ENCODE measurements around the gene LRRC4C.

The LRRC4C gene

DNA sequence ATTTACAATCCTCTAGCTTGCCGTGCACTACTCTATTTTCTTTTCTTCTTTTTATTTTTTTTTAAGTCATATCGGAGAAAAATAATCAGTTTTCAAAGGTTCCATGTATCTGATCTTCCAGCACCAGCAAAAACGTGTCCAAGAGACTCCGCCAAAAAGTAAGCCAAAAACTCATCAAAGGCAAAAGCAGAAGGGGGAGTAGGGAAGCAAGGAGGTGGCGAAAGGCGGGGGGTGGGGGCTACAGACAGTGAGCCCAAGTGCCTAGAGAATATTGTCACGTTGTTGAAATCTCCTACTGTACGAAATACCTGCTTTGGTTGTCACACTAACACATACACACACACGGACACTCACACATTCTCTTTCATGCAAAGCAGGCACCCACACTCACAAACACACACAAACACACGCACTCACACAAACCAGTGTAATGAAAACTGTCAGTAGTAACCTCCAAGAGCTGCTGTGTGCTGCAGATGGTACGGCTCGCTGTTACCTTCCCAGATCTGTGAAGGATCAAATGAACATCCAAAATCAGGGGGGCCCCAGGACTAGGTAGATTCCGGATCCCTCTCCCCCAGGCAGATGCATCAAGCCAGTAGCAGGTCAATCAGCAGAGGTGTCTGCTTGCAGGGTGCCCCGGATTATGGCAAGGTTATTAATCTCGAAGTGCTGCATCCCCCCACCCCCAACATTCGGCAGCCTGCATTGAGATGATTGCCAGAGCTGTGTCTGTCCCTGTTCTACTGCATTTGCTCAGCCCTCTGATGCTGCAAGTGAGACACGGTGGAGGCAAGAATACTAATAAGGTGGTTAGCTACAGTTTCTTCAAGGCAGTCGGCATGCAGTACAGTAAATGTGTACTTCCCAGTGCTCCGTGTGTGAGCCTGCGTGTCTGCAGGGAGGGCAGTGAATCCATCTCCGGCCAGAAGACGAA is at the start of gene LRRC4C:
Gene LRRC4C (minus strand): TSS at position 188 of the 937 bp plus-strand sequence.
- no peak for DNase-seq (ENCODE audit: low spot score)

DNA sequence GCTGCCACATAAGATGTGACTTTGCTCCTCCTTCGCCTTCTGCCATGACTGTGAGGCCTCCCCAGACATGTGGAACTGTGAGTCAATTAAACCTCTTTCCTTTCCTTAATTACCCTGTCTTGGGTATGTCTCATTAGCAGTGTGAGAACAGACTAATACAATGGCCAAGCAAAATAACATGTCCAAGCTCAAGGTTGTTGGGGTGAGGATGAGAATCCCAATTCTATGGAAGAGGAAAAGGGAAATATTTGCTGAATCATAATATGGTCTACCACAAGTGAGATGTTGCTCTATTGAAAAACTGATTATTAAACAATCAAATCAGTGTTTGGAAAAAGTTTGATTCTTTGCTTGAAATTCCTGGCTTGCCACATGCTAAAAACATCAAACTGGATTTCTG is 48.7 kb upstream of the LRRC4C start:
- no peak for DNase-seq (ENCODE audit: low spot score)

DNA sequence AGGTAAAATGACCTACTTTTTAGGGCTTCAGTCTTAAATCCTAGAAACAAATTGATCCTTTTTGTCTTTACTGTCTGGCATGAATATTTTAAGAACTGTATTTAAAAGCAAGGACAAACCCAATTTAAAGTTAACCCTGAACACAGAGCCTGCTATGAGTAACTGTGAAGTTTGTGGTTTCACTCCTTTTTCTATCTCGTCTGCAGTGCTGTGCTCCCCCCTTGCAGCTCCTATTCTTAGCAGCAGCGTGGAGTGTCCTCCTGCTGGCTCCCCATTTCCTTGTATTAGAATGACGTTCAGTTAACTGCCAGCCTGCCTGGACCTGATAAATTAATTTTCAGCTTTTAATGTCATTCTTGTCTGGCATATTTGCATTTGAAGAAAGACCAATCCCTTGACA is 40.0 kb upstream of the LRRC4C start:
- DNase-seq (ENCODE audit: low spot score) = no peak

DNA sequence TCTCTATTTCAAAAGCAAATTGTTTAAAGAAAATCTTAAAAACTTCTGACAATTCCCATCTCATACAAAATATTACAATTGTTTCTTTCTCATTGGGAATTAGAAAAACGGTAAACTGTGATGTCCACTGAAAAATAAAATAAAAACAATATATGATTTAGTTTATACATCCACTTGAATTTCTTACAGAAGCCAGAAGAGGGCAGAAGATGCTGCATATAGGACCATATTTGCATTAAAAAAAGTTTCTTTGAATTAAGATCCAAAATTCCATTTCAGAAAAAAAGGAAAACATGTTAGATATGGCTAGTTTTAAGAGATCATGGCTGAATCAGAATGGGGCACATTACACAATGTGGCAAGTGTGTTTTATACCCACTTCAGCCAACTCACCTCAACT is 39.3 kb upstream of the LRRC4C start:
- no peak for DNase-seq (ENCODE audit: low spot score)

DNA sequence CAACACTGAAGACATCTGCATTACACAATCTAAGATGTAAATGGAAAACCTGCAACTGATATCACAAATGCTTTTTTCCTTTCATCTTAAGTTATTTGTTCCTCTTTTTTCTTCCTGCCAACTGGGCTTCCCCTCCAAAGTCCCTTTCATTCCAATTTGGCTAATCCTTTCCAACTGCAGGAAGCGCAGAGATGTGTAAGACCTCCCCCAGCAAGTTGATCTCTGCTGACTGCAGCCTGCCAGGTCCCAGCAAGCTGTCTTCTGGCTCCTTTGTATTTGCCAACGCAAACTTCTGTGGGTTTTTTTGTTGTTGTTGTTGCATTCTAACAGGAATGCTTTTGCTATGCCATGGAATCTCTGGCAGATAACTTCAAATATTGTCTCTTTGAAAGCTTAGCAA is 38.5 kb upstream of the LRRC4C start:
- DNase-seq (ENCODE audit: low spot score) = no peak

DNA sequence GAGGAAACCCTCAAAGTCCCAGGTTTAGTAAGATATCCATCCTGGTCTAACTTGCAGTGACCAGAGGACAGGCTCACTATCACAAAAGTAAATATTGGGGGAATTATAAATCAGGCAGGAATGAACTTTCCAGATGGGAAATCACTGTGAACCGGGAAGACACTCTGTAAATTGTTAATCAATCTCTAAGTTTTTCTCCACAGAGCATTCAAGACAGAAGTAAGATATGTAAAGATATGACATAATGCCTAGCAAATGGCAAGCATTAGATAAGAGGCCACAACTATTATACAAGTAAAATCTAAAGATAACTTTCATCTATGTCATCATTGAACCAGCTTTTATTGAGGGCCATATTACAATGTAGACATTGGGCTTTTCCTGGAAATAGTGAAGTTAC is 35.3 kb upstream of the LRRC4C start:
- DNase-seq (ENCODE audit: low spot score) = no peak

DNA sequence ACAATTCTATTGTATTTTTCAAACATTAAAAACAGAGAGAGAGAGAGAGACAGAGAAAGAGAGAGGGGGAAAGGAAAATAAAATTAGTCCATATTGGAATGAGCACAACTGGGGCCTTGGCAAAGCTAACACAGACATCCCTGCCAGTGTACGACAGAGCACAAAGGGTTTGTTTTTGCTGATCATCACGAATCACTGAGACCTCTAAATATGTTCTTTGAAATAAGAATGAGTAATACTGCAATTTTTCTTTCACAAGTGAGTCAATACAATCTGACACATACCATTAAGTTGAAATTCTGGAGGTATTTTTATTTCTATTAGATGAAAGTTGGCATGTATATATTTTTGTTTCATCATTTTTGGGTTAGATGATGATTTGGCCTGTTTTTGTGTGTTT is 27.0 kb upstream of the LRRC4C start:
- DNase-seq (ENCODE audit: low spot score) = peak; percentile 8

DNA sequence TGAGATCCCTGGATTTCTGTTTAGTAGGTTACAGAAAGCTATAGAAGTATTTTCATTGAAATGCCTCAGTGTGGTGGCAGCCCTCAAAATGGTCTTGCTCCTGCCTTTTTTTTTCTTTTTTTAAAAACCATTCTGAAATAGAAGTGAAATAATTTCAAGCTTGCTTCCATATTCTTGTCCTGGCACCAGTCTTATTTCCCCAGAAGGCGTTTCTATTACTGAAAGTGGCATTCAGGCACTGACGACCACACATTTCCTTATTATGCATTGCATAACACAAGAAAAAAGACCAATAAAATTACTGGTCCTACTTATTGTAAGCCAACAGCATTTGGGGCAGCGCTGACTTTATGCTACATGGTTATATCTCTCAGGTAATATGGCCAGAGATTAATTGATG is 24.5 kb upstream of the LRRC4C start:
- no peak for DNase-seq (ENCODE audit: low spot score)

DNA sequence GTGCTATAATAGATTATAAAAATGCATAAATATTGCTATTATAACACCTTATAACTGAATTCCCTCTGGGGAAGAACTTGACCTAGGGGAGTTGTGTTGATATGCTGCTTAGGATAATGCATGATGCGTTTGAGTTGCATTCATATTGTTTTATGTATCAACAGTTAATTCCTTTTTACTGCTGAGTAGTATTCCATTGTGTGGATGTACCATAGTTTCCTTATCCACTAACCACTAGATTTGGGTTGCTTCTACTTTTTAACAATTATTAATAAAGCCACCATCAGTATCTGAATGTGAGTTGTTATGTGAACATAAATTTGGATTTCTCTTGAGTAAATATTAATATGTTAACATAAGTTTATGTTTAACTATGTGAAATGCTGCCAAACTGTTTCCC is 19.7 kb upstream of the LRRC4C start:
- DNase-seq (ENCODE audit: low spot score) = no peak

DNA sequence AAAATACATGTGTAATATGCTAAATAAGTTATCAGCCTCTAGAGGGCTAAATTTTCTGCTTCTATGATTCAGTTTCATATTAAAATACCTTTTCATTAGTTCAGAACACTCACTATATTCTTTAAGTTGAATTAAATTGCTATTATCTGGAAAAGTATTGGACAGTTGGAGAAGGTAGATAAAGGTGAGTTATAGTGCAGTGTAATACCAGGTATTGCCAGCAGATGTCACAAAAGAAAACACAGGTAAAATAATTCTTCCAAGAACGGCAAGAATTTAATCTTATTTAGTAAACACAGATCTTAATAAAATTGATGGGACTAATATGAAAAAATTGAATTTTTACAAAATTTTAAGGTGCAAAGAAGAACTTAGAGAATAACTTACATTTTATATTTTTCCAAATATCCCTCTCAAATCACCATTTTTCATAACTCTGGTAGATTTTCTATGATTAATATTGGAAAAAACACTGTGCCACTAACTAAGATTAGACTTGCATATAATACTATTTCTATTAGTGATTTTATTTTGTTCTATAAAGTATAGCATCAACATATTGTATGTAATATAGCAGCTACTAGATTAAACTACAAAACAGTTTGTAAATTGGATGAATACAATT is 1.7 kb upstream of the LRRC4C start:
- DNase-seq (ENCODE audit: low spot score) = no peak

DNA sequence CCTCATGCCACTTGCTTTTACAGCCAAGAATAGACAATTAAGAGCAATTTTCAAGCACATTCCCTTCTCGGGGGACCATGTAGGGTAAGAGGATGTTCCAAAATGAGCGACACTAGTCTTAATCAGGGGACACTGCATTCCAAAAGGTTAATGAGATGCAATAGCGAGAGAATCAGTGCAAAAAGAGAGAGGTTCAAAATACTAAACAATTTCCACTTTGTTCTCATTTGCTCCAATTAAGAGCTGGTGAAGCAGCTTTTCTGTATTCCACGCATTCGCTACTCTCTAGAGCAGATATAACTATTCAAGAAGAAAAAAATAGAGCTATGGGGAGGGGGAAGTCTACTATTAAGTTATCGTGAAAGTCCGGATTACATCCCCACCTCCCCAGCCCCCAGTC is 811 bp downstream of the LRRC4C start:
- DNase-seq (ENCODE audit: low spot score) = no peak

DNA sequence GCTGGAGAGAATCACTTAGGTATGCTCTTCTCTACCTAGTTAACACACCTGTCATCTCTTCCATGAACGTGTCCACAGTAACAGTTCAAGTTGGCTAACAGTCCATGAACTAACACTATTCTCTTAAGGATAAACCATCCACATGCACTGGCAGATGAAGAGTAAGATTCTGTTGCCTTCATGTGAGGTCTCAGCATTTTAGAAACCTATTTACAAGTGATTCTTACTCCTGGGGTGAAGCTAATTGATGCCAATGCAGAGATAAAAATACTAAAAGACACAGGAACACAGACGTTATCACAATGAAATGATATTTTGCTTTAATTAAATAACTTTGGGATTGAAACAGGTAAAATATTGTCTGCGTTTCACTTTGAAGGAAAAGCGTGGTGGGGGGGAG is 1.3 kb downstream of the LRRC4C start:
- DNase-seq (ENCODE audit: low spot score) = no peak

DNA sequence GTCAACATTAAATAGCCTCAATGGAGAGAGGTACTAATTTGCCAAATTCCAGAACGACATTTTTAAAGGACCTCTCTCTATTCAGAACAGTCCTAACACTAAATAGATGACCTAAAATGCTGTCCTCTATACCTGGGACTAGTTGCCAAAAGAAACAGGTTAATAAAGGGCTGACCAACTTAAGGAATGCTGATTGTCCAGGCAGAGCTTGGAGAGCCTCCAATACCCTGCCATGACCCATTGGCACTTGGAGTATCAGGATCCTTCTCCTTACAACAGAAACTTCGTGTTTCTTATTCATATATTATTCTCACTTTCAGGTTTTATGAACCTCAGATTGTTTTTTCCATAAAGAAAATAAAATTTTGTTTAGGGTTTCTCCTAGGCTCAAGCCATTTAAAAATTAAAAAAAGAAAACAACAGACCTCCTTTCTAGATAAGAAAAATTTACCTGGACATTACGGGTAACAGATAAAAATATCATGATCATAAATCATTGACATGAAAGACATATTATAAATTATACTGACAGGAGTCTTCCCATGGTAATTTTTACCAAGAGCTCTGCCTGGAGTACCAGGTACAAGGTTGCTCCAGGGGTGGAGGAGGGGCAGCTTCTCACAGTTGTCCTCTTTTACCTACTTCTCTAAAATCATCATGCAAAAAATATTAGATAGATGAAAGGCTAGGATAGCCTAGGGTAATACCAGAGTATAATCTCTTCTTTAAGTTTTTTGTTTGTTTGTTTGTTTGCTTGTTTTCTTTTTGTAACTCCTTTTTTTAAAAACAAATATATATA is 2.0 kb downstream of the LRRC4C start:
- no peak for DNase-seq (ENCODE audit: low spot score)

DNA sequence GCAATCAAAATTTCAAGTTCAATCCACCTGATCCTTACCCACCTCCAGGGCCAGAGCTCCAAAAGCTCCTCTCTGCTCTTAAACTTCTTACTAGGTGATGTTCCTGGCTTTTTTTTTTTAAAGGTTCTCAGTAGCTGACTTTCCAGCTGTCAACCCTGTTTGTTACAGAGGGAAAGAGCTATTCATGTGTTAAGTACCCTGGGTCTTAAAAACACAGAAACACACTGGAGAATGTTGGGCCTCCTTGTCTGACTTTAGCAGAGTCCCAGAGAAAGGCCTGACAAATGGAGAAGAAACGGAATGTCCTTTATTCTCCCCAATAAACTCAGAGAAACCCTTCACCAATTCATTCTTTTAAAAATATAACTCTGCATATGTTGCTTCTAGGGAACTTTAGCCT is 3.2 kb downstream of the LRRC4C start:
- no peak for DNase-seq (ENCODE audit: low spot score)

DNA sequence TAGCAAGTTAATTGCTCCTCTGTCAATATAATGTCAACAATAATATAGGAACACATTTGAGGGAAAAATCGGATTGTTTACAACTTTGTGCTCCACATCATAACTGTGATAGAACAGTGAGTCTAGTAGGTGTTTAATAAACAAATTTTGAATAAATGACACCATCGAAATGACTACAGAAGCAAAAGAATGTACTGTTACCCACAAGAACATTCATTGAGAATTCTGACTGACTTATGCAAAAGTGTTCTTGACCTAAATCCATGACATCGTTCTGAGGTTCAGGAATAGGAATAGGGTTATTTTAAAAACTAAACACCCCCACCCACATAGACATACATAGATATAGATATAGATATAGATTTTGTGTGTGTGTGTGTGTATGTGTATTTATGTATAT is 8.4 kb downstream of the LRRC4C start:
- no peak for DNase-seq (ENCODE audit: low spot score)

DNA sequence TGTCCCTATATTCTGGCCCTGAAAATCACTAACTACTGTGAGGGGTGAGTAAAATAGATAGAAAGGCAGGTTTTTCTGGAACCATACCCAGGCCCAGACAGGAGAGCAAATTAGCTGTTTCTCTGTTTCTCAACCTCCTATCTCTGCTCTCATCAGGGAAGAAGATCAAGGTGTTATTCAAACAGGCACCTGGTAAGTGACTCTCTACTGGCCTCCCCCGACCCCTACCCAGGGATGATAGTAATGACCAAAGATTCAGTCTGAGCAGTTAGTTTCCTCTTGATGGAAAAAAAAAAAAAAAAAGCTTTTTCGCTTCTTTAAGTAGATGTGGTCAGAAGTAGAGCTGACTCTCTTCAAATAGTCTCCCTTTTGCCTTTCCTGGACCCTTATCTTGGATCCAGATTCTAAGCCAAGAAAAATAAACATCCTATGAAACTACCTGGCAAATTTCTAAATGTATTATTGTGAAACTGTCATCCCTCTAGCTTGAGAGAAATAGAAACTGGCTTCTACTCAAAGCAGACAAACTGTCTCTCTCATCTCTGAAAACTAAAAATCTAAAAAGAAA is 9.9 kb downstream of the LRRC4C start:
- no peak for DNase-seq (ENCODE audit: low spot score)

DNA sequence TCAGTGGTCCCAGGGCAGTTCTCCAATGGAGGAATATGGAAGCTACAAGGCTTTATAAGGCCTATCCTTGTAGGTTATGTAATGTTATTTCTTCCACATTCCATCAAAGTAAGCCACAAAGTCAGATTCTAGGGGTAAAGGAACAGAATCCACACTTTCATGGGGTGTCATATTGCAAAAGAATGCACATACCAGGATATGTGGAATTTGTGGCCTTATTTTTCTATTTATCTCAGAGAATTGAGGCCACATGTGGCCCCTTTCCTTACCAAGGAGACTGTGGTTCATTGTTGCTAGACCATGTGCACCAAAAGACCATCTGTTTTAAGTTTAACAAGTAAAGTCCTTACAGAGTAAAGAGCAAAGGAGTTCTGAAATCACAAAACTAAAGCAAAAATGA is 12.9 kb downstream of the LRRC4C start:
- DNase-seq (ENCODE audit: low spot score) = no peak

DNA sequence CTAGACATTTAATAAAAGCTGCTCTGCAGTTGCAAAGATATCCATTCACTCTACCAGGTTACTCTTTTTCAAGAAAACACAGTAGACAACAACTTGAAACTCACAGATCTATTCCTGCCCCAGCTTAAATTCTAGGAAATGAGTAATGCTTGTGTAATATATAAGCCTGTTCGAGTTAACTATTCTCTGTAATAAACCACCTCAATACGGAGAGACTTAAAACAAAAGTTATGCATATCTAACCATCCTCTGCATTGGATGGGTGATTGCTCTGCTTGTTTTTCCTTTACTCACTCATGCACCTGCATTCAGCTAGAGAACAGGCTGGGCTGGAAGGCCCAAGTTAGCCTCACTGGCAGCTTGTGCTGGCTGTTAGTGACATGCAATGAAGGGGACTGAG is 13.3 kb downstream of the LRRC4C start:
- DNase-seq (ENCODE audit: low spot score) = no peak

DNA sequence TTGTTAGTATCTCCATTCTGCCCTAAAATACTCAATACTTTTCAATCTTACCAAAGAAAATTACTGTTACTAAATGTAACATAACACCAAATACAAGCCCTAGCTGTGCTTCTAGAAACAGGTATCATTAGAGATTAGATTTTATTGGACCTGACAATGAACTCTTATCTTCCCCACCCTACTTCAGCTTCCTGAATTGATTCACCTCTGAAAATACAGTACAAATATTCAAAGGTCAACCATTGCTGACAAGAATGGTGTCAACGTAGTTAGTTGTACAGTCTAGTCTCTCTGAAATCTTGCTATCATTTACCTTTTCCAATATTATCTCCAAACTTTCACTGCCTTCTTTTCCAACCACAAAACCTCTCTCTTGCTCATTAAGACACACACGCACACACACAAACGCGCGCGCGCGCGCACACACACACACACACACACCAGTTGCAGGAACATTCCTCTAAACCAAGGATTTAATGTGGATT is 22.4 kb downstream of the LRRC4C start:
- no peak for DNase-seq (ENCODE audit: low spot score)

DNA sequence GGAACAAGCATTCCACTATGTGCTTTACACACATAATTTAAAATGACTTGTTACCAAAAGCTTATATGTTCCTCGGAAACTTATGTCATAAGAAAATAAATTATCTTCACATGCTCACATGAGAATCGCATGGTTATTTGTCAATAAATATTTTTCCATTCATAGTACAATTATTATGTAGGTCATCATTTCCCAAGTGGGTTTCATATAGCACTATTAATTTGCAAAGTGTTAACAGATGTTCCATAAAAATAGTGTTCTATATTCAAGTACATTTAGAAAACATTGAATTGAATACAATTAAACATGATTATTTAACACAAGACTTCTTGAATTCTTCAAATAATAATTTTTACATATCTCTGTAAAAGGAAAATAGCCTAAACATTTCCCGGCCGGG is 23.9 kb downstream of the LRRC4C start:
- no peak for DNase-seq (ENCODE audit: low spot score)

DNA sequence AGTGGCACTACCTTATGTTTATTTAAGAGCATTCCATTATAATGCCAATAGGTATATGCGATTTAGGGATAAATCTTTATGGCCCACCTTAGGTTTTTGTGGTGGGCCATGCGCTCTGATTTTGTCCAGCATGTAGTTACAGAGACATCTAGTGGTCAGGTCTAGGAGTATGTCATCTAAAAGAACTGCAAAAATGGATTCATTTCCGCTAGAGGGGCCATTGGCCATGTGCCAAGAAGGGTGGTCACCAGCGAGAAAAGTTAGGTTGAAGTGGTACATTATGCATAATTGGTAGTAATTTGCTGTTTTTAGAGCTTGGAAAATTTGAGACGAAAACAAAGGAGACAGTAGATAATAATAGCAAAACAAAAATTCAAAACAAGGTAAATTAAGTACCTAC is 27.7 kb downstream of the LRRC4C start:
- DNase-seq (ENCODE audit: low spot score) = no peak

DNA sequence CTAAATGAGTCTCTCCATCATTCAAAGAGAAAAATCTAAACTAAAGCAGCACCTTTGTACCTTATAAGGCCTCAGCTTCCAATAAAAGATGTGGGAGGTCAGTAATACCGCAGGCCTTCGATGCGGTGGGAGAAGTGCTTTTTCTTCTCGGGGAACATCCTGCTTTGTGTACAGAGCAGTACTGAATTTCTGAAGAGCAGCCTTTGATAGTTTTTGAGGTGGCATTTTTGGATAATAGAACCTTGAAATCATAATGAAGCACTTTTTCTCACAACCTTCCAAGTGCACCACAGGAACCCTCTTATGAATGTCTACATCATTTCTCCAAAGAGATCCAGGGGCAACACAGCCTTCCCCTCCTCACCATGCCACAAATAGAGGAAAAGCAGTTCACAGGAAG is 39.6 kb downstream of the LRRC4C start:
- DNase-seq (ENCODE audit: low spot score) = no peak

Data from globus pallidus (tissue), 1 donor.